Inflammatory macrophage treated with lipopolysaccharide for 4 hours (primary cell): ENCODE data around the gene MS4A13.
A peak's percentile ranks its signal among the peaks of the same experiment; 100 is the strongest.
"Not testable (repeated sequence)": the region's sequence is repeated elsewhere in the genome, so short reads cannot be mapped to it uniquely, and the experiment has no call there.

Source experiments
- DNase-seq: peaks from one replicate; pipeline ENCODE4 v3.0.0-alpha.2; 2020

Gene MS4A13

DNA sequence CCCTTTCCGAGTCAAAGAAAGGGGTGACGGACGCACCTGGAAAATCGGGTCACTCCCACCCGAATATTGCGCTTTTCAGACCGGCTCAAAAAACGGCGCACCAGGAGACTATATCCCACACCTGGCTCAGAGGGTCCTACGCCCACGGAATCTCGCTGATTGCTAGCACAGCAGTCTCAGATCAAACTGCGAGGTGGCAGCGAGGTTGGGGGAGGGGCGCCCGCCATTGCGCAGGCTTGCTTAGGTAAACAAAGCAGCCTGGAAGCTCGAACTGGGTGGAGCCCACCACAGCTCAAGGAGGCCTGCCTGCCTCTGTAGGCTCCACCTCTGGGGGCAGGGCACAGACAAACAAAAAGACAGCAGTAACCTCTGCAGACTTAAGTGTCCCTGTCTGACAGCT is 17.2 kb downstream of the MS4A13 start:
- DNase-seq: not testable (repeated sequence)

- DNase-seq: not testable (repeated sequence)
Measured at GRCh38 chr11:60538627-60539026, 23.4 kb downstream of the MS4A13 start.

GRCh38 chr11:60544077-60544476 is 28.9 kb downstream of the MS4A13 start:
- DNase-seq: no peak

DNA sequence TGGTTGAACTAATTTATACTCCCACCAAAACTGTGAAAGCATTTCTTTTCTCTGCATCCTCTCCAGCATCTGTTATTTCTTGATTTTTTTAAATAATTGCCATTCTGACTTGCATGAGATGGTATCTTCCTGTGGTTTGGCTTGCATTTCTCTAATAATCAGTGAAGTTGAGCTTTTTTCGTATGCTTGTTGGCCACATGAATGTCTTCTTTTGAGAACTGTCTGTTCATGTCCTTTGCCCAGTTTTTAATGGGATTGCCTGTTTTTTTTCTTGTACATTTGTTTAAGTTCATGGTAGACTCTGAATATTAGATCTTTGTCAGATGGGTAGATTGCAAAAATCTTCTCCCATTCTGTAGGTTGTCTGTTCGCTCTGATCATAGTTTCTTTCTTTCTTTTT is 46.1 kb downstream of the MS4A13 start:
- DNase-seq: no peak

- DNase-seq: no peak
Measured at GRCh38 chr11:60563553-60564235, 48.5 kb downstream of the MS4A13 start.

- DNase-seq: peak; percentile 82
Measured at GRCh38 chr11:60566776-60567175, 51.6 kb downstream of the MS4A13 start.

- DNase-seq: peak; percentile 65
Measured at GRCh38 chr11:60570970-60571369, 55.8 kb downstream of the MS4A13 start.

DNA sequence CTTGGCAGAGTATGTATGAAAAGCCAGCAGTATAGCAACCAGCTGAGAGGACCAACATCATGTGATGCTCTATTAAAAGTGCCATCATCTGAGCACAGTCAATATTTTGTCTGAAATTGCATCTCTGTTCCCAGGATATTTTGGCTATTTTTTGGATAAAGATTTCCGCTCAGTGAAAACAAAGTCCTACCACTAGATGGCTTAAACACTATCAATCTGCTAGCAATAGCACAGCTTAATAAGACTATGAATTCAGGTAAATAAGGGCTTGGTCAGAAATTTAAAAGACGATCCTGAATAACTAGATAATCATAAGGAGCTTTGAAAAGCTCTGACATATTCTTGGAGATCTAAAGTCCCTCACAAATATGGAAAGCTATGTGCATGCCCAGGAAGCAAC is 74.4 kb downstream of the MS4A13 start:
- DNase-seq: no peak
